GM21717 (cell line): ENCODE data around the gene SPECC1L.

ENCODE experiments used
- ATAC-seq: cut with Tn5 transposase; IDR thresholded peaks from one replicate; pipeline ENCODE4 v1.9.1; 2021; ENCODE audit warnings: mild to moderate bottlenecking, moderate library complexity; ENCODE audit not compliant: unreplicated experiment

The SPECC1L gene

DNA sequence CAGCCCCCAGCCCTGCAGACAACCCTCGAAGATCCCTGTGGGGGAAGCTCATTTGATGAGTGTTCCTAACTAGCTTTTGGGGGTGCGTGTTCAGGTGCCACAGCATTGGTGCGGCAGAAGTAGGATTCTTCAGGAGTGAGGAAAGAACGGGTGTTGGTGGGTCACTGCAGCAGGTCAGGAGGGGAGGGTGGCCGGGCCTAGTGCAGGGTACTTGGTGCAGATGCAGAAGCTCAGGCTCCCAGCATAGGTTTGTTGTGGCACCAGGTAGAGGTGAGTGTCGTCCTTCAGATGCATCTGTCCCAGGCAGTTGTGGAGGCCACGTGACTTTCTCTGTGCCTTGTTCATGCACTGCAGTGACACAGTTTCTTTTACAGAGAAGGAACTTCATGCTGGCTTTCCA is 141.6 kb downstream of the SPECC1L start:
- no peak for ATAC-seq

GRCh38 chr22:24413271-24413670 is 142.6 kb downstream of the SPECC1L start:
- ATAC-seq, result no peak

GRCh38 chr22:24413736-24414385 is 143.2 kb downstream of the SPECC1L start:
- ATAC-seq, result no peak

DNA sequence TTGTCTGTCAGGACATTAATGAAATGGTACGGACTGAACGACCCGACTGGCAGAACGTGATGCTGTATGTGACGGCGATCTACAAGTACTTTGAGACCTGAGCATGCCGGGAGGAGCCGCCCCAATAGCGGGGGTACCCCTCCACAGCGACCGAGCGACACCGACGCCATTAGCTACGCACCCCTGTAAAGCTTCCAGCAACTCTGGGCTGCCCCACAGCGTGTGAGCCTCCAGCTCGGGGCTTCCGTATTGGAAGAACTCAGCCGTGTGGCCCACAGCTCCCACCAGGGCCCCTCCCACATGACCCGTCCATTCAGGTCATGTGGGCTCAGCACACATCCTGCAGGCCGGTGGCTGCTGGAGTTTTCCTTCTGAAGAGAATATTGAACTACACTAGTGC is 143.9 kb downstream of the SPECC1L start:
- no peak for ATAC-seq

GRCh38 chr22:24414984-24415945 is 144.6 kb downstream of the SPECC1L start:
- no peak for ATAC-seq

DNA sequence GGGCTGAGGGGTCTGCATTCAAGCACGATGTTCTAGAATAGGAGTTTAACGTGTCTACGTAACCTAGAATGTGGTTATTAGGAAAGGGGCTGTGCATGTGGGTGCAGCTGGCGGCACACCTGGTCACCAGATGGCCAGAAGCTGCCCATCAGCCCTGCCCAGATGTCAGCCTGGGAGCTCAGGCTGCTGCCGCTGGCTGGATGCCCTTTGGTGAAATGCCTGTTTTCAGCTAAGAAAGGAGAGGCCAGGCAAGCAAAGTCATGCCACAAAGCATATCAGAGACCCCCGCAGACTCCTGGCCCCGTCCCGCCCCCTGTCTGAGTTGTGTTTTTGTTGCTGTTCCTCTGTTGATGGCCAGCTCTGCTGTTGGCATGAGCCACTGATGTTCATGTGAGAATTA is 145.5 kb downstream of the SPECC1L start:
- no peak for ATAC-seq

DNA sequence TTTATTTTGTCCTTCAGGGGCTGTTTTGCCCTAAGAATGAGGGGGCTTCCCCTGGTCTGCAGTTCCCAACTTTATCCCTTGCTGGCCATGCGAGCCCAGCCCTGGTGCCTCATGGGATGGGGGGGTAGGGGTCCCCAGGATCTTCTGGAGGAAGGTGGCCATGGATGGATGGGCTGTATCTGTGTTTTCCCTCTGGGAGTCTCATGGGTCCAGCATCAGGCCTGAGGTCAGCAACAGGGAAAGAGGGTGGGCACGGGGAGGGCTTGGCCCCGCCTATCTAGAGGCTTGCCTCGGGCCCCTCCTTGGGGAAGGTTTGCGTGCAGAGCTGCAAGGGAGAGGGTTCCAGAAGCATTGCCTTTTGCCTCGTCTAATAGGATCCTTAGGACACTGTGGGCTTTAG is 146.0 kb downstream of the SPECC1L start:
- ATAC-seq, result no peak

DNA sequence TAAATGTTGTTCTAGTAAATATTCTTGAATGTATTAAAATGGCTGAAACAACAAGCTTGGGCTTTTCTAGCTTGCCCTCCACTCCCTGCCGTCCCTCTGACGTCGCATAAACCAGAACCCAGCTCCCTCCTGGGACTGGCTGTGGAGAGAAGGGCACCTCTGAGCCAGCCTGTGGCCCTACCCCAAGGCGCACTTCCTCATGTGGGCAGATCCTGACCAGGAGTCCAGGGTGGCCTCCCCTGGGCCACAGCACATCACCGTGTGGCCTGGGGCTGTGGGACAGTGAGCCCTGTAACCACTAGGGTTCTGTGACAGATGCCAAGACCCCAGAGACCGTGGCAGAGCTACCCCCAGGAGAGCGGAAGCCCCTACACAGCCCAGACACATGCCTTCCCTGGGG is 146.6 kb downstream of the SPECC1L start:
- ATAC-seq, result no peak

GRCh38 chr22:24417901-24418641 is 147.4 kb downstream of the SPECC1L start:
- no peak for ATAC-seq

DNA sequence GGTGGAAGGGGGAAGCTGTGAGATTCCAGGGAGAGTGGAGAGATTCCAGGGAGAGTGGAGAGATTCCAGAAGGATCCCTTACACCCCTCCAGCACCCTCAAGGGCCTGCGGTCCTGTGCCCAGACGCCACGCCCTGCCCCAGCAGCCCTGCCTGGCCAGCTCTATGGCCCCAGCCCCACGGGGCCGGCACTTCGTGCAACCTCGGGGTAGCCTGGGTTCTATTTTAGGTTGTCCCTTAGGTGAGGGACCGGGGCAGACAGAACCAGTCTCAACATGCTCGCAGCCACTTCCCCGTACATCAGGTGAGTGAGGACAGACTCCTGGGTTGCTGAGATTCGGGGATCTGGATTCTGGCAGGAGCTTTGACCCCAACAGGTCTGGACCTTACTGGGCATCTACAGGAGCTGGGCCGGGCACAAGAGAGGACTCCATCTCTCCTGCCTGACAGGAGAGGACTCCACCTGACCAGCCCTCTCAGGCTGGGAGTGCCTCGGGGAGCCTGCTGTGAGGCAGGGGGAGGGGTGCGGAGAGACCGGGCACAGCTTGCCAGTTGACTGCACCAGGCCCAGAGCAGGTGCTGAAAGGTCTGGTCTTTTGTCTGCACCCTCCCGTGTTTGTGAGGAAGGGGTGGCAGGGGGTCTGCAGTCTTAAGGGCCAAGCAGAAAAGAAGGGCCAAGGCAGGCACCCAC is 148.3 kb downstream of the SPECC1L start:
- ATAC-seq, result no peak

GRCh38 chr22:24419475-24419850 is 148.8 kb downstream of the SPECC1L start:
- ATAC-seq, result no peak

DNA sequence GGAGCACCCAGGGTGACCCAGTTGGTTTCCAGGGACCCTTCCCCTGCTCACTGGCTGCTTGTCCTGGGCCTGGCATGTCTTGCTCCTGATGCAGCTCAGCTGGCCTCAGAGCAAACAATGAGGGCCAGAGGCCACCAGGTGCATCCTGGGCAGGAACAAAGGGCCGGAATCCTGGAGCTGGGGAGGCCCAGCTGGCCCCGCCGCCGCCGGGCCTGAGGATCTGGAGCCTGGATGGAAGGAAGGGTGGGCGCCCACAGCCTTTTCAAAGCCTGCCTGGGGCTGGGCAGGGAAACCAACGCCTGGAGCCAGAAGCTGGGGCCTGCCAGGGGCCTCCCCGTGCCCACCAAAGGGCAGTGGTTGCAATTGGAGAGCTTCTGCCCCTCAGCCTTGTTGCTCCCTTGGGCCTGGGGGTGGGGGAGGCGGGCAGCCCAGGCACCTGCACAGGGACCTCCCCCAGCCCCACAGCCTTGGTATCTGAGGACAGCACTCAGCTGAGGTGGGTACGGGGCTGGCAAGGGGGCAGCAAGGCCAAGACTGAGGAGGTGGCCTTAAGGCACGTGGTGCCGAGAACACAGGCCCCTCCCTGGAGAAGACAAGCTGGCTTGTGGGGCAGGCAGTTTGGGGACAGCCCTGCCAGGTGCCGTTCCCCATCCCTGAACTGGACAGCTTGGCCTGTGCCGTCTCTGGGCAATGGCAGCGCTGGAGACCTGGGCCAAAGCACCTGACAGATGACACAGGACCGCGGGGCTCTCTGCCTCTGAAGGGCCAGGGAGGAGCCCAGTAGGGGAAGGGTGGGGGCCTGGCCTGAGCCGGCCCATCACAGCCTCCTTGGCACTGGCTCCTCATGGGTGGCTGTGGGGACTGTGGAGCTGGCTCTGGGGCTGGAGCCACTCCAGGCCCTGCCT is 149.7 kb downstream of the SPECC1L start:
- ATAC-seq, result no peak

GRCh38 chr22:24420977-24421343 is 150.3 kb downstream of the SPECC1L start:
- no peak for ATAC-seq

GRCh38 chr22:24421428-24421931 is 150.8 kb downstream of the SPECC1L start:
- ATAC-seq, result no peak

- no peak for ATAC-seq
These were observed 151.6 kb downstream of the SPECC1L start for GRCh38 chr22:24422102-24422665.

DNA sequence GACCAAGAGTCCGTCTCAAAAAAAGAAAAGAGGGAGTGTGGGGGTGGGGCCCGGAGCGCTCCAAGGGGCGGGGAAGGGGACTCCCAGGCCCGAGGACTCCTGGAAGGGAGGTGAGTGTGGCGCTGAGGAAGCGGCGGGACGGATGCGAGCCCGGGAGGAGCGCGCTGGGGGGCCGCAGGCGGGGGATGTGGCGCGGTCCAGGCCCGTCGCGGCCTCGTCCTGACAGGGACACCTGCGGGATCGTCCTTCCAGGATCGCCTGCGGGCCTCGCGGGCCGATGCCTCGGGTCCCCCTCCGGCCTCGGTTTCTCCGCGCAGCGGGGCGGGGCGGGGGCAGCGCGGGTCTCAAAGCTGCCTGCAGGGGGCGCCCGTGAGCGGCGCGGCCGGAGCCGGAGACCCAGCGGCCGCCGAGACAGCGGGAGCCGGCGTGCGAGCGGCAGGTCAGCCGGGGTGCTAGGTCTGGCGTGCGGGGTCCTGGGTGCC is 152.9 kb downstream of the SPECC1L start:
- no peak for ATAC-seq

DNA sequence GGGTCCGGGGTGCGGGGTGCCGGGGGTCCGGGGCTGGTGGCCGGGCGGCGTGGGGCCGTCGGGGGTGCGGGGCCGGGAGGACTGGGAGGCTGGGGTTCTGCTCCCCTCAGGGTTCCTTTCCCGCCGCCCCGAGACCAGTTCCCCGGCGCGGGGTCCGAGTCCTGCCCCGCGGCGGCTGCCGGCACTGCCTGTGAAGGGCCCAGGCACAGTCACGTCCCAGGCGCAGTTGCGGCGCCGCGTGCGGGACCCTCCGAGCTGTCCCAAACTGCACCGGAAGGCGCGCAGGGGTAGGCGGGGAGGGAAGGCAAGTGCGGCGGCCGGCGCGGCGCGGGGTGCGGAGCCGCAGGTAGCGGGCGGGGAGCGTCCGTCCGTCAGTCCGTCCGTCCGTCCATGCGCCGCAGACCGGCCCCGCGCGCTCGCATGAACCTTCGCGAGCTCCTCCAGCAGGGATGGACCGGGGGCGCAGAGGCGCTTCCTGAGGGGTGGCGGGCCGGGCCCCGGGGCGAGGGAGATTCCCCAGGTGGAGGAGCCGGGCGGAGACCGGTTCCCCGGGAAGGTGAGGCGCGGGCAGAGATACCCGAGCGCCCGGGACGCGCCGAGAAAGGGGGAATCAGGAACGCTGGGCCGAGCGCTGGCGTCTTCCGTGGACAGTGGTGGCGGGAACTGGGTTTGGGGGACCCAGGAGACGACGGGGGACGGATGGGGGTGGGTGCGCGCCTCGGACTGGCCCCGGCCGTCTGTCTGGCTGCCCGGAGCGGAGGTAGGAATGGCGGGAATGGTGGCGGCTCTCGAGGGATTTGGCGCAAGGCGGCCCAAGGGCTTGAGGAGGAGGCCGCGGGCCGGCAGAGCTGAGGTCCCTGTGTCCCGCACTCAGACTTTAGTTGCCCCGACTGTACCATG is 153.6 kb downstream of the SPECC1L start:
- no peak for ATAC-seq
